Body of pancreas (tissue), 4 donors: ENCODE measurements around the gene PRMT3. TPM values are rescaled to one million over a fixed set of nuclear protein-coding genes. Genes with fewer than 3 reads are reported as not detected.
A peak's percentile ranks its signal among the peaks of the same experiment; 100 is the strongest.
"Not testable (repeated sequence)": the region's sequence is repeated elsewhere in the genome, so short reads cannot be mapped to it uniquely, and the experiment has no call there.

Experiments used
- ATAC-seq: fragments of 150-250 bp; one replicate; pipeline ENCODE4 v1.9.1; 2016
- DNase-seq, 4 donors: peaks; one replicate each; pipeline ENCODE4 v3.0.0-alpha.2; 2019
- H3K27ac ChIP-seq, 4 donors: fragments of 200-600 bp; sonication (generic); 1 replicate in 3 of 4; 2 replicates in 1 of 4; pipeline versions ENCODE4 v1.5.1 to v1.6.1; 2016 to 2019; ENCODE audit warnings: mild to moderate bottlenecking in 1 of 4, mixed read lengths in 1 of 4, moderate library complexity in 1 of 4
- H3K27me3 ChIP-seq, 2 donors: fragments of 200-600 bp; sonication (generic); one replicate each; pipeline ENCODE4 v1.6.0; 2016; ENCODE audit warnings: mild to moderate bottlenecking in 1 of 2
- H3K36me3 ChIP-seq, 2 donors: fragments of 200-600 bp; sonication (generic); replicated peaks in 1 of 2; 2 replicates each; pipeline ENCODE4 v1.5.1; 2016; ENCODE audit warnings: low read depth in 2 of 2; ENCODE audit not compliant: insufficient read depth in 1 of 2
- H3K4me1 ChIP-seq: fragments of 200-600 bp; sonication (generic); one replicate; pipeline ENCODE4 v1.6.0; 2016
- H3K4me3 ChIP-seq, 2 donors: fragments of 200-600 bp; sonication (generic); 1 replicate in 1 of 2; 2 replicates in 1 of 2; pipeline ENCODE4 v1.5.1; 2016 to 2019
- H3K9me3 ChIP-seq, 3 donors: fragments of 200-600 bp; sonication (generic); 1 replicate in 2 of 3; 2 replicates in 1 of 3; pipeline ENCODE4 v1.5.1; 2016
- POLR2A ChIP-seq, 3 donors: fragments of 450-650 bp; IDR thresholded peaks; one replicate each; pipeline ENCODE4 v1.6.1; 2016; ENCODE audit warnings: antibody characterized with exemption in 3 of 3, mild to moderate bottlenecking in 2 of 3
- WGBS, 2 donors: methylation state at CpG; one replicate each; pipeline ENCODE4 v1.1.5; 2017; 5-methylcytosine and 5-hydroxymethylcytosine counted together
- intact Hi-C: fragments of 100-400 bp; cut with DNase I; formaldehyde crosslinking; loops from one replicate; pipeline ENCODE4 v1.15.1; 2023
- total RNA-seq, 2 donors: library from RNA; depleted of rRNA; stranded (reverse); fragments of >200 nt; gene quantifications; one replicate each; pipeline ENCODE4 v1.1.0, GENCODE V29; 2016
- TF ChIP-seq, protein P1 (sequence below), 7 experiments: fragments of 450-650 bp in 4 of 7; fragments of 200-600 bp in 3 of 7; sonication (generic) in 3 of 7; IDR thresholded peaks; one replicate each; pipeline ENCODE4 v1.5.1; 2016 to 2019; ENCODE audit warnings: antibody characterized with exemption in 7 of 7

Gene PRMT3
- total RNA-seq, 2 donors from 2014 or later, result 15.6 to 20.4 TPM

DNA sequence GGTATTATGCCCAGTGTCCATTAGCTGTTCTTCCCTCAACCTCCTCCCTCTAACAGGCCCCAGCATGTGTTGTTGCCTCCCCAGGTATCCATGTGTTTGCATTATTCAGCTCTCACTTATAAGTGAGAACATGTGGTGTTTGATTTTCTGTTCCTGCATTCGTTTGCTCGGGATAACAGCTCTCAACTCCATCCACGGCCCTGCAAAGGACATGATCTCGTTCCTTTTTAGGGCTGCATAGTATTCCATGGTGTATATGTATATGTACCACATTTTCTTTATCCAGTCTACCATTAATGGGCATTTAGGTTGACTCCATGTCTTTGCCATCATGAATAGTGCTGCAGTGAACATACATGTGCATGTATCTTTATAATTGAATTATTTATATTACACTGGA, 82.8 kb downstream of the PRMT3 start:
- Histone ChIP-seq H3K9me3 (no peaks in the 10 kb centered on the region), H3K4me1 (no peaks in the 10 kb centered on the region), H3K27me3 (no peaks in the 10 kb centered on the region), H3K36me3 (no peaks in the 10 kb centered on the region), H3K4me3 (no peak overlapping the region), H3K27ac (no peak overlapping the region)
- intact Hi-C loops, result no loop called here
- WGBS, 2 donors, result 97 to 98% methylated on average over 4 of the region's 4 CpGs
- ATAC-seq (no peak), DNase-seq (no peak)
- TF ChIP-seq POLR2A (IDR thresholded peaks at IDR 0.05), result no peak
- TF ChIP-seq, protein P1, sequence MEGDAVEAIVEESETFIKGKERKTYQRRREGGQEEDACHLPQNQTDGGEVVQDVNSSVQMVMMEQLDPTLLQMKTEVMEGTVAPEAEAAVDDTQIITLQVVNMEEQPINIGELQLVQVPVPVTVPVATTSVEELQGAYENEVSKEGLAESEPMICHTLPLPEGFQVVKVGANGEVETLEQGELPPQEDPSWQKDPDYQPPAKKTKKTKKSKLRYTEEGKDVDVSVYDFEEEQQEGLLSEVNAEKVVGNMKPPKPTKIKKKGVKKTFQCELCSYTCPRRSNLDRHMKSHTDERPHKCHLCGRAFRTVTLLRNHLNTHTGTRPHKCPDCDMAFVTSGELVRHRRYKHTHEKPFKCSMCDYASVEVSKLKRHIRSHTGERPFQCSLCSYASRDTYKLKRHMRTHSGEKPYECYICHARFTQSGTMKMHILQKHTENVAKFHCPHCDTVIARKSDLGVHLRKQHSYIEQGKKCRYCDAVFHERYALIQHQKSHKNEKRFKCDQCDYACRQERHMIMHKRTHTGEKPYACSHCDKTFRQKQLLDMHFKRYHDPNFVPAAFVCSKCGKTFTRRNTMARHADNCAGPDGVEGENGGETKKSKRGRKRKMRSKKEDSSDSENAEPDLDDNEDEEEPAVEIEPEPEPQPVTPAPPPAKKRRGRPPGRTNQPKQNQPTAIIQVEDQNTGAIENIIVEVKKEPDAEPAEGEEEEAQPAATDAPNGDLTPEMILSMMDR (IDR thresholded peaks at IDR 0.05), result no peak

DNA sequence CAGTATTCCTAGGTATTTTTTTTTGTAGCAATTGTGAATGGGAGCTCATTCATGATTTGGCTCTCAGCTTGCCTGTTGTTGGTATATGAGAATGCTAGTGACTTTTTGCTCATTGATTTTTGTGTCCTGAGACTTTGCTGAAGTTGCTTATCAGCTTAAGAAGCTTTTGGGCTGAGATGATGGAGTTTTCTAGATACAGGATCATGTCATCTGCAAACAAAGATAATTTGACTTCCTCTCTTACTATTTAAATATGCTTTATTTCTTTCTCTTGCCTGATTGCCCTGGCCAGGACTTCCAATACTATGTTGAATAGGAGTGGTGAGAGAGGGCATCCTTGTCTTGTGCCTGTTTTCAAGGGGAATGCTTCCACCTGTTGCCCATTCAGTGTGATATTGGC, 84.4 kb downstream of the PRMT3 start:
- H3K4me3 ChIP-seq, H3K36me3 ChIP-seq, intact Hi-C loops, ATAC-seq, DNase-seq, H3K4me1 ChIP-seq, H3K9me3 ChIP-seq, H3K27ac ChIP-seq, H3K27me3 ChIP-seq: not testable (repeated sequence)

DNA sequence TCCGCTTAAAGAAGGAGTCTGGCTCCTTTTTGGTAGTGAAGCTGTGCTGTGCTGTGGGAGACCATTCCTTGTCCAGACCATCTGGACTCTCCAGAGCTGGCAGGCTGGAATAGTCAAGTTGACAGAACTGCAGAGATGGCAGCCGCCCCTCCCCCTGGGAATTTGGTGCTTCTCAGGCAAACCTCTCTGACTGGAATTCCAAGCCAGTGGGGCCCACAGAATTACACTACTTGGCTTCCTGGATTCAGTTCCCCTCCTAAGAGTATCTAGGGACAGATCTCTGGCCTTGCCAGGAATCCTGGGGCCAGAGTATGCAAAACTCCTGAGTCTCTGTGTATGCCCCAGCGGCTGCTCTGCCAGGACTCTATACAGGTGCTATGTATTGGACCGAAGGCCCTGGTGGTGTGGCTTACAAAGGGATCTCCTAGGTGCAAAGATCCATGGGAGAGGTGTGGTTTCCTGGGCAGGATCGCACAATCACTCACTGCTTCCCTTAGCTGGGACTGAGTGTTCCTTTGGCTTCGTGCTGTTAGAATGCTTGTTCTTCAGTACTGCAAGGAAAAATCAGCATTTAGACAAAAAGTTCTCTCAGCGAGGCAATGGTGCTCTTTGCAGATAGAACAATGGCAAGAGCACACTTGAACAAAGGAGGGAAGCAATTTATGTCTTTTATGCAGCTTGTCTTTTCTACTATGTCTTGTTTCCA, 86.8 kb downstream of the PRMT3 start:
- Histone ChIP-seq H3K36me3 (no peaks in the 10 kb centered on the region), H3K4me1 (no peaks in the 10 kb centered on the region), H3K4me3 (no peak overlapping the region), H3K27me3 (no peaks in the 10 kb centered on the region), H3K9me3 (no peaks in the 10 kb centered on the region), H3K27ac (no peak overlapping the region)
- no peak for DNase-seq
- intact Hi-C loops, result no loop called here
- 83 to 87% methylated on average over 6 to 7 of the region's 7 CpGs for WGBS, 2 donors
- ATAC-seq, result peak; percentile 27
- TF ChIP-seq POLR2A (IDR thresholded peaks at IDR 0.05), result no peak
- TF ChIP-seq, protein P1 (IDR thresholded peaks at IDR 0.05), result no peak

GRCh38 chr11:20474882-20475517, 87.5 kb downstream of the PRMT3 start:
- no peaks in the 10 kb centered on the region for H3K27me3 ChIP-seq
- ATAC-seq (no peak), DNase-seq (no peak)
- H3K4me3 ChIP-seq, result no peak overlapping the region
- no peaks in the 10 kb centered on the region for H3K36me3 ChIP-seq
- intact Hi-C loops, result no loop called here
- no peaks in the 10 kb centered on the region for H3K9me3 ChIP-seq
- no peak overlapping the region for H3K27ac ChIP-seq
- 82 to 93% methylated on average over 2 of the region's 2 CpGs for WGBS, 2 donors
- H3K4me1 ChIP-seq, result no peaks in the 10 kb centered on the region
- TF ChIP-seq POLR2A (IDR thresholded peaks at IDR 0.05), result no peak
- TF ChIP-seq, protein P1 (IDR thresholded peaks at IDR 0.05), result no peak

GRCh38 chr11:20477418-20478090, 90.0 kb downstream of the PRMT3 start:
- H3K36me3 ChIP-seq, result no peaks in the 10 kb centered on the region
- intact Hi-C loops, result no loop called here
- H3K4me3 ChIP-seq, result no peak overlapping the region
- H3K4me1 ChIP-seq, result no peaks in the 10 kb centered on the region
- DNase-seq, result no peak
- no peaks in the 10 kb centered on the region for H3K27me3 ChIP-seq
- no peak overlapping the region for H3K27ac ChIP-seq
- TF ChIP-seq, protein P1 (IDR thresholded peaks at IDR 0.05), result no peak
- no peak for TF ChIP-seq POLR2A (IDR thresholded peaks at IDR 0.05)
- 71 to 77% methylated on average over 7 of the region's 7 CpGs for WGBS, 2 donors
- no peak for ATAC-seq
- no peaks in the 10 kb centered on the region for H3K9me3 ChIP-seq
